NCI-H748 (cell line): ENCODE measurements around the gene MAP10.

Experiments
- DNase-seq: peaks from one replicate; lab custom pipeline; 2025; ENCODE audit not compliant: unreplicated experiment; lab: John Stamatoyannopoulos, UW

Gene MAP10

DNA sequence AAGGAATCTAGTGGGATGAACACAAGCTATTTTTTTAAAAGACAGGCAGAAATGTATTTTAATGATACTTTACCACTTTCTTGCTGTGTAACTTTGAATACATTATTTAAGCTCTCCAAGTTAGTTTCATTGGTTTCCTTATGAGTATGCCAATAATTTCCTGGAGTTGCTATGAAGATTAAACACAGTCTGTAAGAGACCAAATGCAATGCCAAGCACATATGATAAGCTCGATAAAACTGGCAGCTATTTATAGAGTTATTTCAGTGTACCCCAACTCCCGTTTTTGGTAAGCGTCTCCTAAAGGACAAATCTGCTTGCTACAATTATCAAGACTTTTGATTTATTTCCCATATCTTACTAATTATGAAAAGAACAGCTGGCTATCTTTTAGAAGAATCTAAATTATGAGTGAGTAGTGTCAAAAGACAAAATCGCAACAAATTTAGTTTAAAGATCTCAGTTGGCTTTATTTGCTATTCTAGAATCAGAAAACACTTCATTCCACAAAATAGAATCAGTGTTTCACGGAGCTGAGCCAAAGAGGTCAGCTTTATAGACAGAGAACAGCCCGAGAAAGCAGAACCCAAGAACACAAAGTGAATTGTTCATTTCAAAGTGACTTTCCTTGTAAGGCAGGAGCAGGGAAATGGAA, 7.2 kb upstream of the MAP10 start:
- DNase-seq = no peak

DNA sequence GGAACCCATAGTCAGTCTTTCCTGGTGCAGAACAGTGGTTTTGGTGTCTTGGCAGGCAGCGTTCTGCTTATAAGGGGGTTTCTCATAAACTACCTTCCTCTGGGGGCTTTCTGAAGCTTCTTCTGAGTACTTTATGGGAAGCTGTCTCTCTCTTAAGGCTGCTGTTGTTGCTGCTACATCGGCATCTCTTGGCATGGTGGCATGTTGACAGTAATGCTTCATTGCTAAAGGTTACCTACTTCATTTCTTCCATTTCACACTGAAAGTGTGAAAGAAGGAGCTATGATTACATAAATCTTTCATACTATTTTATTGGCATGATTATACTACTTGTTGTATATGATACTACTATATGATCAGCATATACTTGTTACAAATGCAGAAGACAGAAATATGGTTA, 6.3 kb upstream of the MAP10 start:
- DNase-seq = no peak

DNA sequence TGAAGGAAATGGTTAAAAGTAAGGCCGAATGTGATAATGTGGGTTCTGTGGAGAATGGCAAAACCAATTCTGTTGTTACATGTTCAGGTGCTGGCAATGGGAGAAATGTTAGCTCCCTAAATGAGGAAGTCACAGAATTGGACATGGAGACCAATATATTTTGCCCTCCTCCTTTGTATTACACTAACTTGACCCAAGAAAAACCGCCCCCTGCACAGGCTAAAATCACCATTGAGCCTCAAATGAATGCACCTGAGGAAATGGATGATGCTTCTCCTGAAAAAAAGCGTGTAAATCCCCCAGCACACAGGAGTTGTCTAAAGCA, 932 bp downstream of the MAP10 start:
- no peak for DNase-seq

DNA sequence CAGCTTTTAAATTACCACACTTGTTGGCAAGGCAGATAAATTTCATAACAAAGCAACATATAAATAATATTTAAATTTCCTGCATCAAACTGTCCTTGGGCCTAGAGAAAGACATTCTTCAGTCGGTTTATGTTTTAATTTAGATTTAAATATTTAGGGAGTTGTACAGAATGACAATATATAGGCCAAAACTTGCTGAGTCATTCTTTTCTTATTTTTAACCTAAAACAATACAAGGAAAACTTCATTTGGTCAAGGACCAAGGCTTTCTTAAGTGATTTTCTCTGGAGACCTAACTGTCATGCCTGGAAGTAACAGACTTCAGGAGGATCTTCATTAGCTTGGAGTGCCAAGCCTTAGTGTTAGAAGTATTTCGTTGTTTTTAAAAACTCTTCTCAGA, 5.6 kb downstream of the MAP10 start:
- no peak for DNase-seq

DNA sequence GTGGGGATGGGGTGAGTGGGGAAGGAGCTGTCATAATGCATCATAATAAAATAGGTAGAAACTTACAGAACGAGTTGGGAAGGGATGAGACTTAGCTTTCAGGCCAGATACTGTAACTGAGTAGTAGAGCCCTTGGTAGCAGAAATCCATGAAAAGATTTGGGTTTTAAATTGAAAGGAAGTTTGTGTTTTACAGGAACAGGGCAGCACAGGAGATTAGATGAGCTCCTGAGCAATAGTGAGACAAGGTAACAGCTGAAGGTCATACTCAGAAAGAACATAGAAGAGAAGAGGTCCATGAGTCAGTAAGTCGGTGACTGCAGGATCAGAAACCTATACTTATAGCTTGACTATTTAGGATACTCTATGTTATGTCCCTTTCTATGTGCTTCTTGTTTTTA, 7.3 kb downstream of the MAP10 start:
- DNase-seq = no peak

DNA sequence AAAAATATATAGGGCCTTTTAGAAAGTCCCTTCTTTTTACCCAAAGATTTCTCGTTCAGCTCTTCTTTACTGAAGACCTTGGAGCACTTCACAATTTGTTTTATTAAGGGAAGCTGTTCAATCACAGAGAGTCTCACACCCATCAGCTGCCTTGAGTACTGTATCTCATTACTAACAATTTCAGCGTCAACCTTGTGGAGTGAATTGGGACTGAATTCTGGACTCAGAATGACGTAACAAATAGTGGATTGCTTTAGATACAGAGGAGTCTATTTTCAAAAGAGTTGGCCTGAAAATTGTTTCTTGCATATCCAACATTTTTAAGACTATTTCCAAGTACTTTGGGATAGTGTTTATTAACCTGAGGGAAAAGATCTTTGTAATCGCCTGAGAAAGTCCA, 7.9 kb downstream of the MAP10 start:
- no peak for DNase-seq

DNA sequence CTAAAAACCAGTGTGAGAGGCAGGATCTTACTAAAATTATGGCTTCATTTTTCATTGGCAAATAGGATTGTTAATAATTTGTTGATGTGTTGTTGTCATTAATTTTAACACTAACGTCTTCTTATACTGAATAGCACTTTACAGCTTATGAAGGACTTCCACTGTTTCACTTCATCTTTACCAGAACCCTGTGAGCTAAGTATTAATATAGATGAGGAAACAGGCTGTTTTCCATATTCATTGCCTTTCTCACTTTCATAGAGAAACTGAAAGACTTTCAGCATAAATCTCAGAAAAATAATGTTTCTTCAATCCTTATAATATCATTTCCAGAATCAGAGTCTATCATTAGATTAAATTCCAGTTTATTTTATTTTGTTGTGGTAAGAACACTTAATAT, 8.5 kb downstream of the MAP10 start:
- DNase-seq = no peak

DNA sequence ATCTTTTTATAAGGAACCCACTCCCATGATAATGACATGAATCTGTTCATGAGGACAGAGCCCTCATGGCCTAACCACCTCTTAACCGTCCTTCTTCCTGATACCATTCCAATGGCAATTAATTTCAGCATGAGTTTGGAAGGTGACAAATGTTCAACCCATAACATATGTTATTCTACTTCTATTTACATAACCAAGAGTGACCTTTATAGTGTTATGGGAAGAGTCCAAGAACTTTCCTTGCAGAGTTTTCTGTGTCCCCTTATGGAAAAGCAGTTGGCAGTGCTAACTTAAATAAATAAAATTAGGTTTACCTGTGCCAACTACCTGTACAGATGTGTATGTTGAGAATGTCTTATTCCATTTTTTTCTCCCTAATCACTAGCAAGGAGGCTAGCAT, 11.1 kb downstream of the MAP10 start:
- DNase-seq = no peak

DNA sequence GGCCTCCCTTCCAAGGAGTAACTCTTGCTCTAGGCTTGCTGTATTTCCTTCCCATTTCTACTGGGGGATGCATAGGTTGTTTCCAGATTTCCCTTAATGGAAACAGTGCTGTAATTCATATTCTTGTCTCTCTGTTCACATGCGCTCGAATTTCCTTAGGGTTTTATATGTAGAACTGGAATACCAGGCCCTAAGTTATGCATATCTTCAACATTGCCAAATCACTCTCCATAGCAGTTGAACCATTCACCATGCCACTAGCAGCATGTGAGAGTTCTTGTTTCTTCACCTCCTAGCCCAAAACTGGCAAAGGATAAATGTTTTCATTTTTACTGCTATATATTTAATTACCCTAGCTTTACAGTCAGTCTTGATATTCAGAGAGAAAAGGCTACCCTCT, 12.8 kb downstream of the MAP10 start:
- DNase-seq = no peak

DNA sequence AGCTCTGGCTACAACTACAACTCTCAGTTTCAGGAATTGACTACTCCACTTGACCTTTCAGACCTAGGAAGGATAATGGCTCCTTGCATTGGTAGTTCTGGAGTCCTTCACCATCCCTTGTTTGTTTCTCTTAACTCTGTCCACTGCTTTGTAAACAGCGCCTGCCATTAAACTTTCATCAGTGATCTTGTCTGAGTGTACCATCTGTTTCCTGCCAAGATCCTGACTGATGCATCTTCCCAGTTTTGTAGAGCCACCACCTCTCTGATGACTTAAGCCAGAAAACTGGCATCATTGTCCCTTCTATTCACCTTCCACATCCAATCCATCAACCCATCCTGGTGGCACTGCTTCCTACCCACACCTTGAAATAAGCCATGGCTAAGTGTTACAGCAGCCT, 15.2 kb downstream of the MAP10 start:
- DNase-seq = no peak

DNA sequence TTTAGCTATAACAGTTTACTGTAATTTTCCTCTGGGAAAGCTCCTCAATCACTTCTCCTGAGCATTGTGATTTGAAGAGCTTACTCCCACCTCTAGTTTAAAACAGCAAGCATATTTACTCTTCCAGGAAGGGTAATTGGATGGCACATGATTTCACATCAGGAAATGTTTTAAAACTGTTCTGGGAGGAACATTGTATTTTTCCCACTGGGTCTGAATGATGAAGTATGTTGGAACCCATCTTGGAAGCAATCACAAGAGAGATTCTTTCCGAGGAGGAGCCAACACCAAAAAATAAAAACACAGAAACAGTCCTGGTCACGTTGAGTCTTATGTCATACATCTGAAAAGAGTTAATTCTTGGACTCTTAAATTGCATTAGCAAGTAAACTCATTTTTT, 17.3 kb downstream of the MAP10 start:
- DNase-seq = no peak

DNA sequence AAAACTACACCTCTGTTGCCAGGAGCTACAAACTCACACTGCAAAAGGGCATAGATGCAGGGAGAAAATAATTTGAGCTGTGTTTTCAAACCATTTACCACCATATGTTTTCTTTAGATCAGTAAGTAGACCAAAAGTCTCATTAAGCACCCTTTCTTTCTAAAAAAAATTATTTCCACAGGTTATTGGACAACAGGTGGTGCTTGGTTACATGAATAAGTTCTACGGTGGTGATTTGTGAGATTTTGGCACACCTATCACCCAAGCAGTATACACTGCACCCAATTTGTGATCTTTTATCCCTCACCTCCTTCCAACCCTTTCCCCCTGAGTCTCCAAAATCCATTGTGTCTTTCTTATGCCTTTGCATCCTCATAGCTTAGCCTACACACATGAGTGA, 21.1 kb downstream of the MAP10 start:
- DNase-seq = no peak

DNA sequence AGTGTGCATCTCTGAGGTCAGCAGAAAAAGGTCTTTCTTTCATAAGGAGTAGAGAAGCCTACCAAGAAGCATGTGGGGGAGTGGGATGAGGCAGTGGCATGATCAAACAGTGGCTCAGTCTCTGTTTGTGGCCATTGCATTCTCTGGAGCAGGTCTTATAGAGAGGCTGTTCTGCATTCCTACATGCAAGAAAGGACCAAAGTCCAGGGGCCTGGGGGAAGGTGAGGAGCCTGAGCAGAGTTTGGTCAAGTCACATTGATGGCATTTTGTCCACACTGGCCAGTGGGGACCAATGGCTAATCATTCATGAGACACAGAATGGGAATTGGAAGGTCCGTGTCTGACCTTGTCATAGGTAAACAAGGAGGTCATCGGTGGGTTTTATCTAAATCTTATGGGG, 25.4 kb downstream of the MAP10 start:
- no peak for DNase-seq

DNA sequence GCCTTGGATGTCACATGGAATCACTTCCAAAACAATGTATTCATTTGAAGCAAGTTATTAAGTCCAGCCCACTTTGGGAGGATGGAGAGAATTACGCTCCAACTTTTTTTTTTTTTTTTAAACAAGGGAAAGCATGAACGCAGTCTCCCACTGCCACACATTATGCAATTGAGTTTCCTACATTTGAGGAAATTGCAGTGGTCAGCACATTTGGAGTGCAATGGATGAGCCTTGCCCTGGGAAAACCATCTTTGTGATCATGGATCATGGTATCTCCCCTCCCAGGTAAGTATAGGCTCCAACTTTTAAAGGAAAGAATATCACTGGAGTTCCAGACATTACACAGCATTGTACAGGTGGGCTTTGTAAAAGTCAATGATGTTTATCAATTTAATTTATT, 26.7 kb downstream of the MAP10 start:
- DNase-seq = no peak

DNA sequence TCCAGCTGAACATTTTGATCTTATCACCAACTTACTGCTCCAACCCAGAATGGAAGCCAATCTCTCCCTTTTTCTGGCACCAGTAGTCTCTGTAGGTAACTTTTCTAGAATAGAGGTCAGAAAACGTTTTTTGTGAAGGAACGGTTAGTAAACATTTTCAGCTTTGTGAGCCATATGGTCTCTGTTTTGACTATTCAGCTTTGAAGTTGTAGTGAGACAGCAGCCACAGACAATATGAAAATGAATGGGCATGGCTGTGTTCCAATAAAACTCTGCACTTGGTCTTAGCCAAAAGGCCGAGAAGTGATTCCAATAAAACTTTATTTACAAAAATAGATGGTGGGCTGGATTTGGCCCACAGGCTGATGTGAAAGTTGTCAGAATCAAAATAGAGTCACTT, 28.9 kb downstream of the MAP10 start:
- no peak for DNase-seq

DNA sequence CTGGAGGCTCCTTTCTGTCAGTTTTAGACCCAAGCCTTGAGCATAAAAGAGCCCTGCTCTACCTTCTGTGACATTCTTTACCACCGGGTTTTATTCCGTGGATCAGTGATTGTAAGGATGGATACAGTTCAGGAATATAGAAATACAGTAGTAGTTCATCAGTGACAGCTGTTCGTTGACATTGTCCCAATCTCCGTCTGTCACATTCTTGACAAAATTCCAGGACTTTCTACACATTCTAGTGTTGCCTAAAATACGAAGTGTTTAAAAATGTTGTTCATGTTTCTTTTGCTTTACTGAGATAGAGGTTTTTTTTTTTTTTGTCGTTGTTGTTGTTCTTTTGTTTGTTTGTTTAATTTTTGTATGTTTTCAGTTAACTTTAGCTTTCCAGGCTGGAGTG, 29.9 kb downstream of the MAP10 start:
- DNase-seq = no peak

DNA sequence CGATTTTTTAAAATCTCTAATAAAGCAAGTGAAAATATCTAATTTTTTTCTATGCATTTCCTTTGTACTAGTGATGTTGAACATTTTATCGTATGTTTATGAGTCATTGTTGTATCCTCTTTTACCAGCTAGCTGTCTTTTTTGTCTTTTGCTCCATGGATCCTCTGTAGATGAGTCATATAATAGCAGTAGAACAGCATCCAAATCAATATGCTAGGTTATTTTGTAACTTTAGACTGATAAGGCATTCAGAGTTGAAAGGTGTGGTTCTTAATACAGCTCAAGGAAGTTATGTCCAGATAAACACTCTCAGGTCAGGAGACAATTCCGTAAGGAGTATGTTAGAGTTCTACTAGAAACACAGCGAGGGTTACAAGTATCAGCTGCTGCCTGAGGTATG, 31.9 kb downstream of the MAP10 start:
- DNase-seq = no peak

DNA sequence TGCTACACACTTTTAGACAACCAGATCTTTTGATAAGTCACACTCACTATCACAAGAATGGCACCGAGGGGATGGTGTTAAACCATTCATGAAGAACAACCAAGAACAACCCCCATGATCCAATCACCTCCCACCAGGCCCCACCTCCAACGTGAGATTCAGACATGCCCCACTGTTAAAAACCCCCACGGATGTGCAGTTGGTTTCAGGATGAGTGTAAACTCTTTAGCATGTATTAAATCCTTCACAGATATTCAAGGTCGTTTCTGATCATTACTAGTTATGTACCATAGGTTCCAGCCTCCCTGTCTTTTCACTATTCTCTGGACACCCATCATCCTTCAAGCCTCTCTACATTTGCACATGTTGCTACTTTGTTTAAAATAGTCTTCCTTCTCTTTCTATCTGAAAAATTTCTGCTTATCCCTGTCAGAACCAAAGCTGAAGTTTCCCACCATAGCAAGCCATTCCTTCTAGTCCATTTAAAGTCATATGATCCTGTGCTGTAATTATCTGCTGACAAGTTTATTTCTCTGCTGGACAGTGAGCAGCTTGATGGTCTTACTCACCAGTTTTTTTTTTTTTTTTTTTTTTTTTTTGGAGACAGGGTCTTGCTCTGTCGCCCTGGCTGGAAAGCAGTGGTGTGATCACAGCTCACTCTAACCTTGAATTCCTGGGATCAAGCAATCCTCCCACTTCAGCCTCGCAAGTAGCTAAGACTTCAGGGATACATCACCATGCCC, 36.8 kb downstream of the MAP10 start:
- no peak for DNase-seq

DNA sequence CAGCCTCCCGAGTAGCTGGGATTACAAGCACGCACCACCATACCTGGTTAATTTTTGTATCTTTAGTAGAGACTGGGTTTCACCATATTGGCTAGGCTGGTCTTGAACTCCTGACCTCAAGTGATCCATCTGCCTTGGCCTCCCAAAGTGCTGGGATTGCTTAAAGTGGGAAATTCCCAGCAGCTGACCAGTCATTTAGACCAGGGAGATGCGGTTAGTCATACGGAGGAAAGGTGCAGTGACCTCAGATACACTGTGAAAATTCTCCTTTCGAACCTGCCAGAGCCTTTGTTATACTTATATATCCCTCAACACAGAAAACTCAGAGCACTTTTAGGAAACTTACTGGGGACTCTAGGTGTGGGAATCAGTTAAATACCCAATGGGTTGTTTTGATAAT, 39.6 kb downstream of the MAP10 start:
- DNase-seq = no peak

DNA sequence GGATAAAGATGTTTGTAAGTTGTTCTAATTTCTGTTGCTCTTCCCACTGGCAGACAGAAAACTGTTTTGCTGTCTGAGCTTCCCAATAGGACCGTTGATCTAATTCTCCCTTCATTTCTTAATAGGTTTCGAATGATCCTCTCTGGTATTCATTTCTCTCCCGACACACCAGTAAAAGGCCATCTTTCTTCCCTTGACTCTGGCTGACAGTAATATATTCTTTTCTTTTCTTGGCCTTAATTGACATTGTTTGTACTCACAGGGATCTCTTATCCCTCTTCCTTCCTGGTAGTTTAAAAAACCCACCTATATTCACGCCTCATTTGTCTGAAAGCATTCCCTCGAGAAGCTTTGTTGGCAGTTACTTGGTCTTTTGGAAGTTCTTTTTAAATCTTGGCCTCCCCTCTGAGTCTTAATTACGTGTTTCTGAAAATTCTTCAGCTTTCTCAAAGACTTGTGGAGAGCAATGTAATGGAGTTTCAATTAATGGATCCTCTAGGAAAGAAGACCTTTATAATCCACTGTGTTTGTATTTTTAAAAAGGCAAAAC, 40.3 kb downstream of the MAP10 start:
- DNase-seq = no peak

DNA sequence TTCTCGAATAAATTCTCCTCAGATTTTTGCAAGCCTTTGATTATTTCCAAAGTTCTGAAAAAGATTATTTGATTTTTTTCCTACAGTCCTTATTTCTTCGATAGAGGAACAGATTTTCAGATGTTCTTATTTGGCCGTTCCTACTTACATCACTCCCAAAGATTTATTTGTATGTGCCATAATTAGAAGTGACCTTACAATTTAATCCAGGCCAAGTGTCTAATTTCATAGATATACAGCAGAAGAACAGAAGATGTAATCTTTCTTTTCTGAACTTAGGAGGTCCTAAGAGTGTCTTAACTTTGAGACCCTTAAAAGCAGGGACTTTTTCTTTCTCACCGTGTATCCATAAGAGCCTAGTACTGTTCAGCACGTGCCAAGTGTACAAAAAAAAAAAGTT, 46.3 kb downstream of the MAP10 start:
- no peak for DNase-seq

DNA sequence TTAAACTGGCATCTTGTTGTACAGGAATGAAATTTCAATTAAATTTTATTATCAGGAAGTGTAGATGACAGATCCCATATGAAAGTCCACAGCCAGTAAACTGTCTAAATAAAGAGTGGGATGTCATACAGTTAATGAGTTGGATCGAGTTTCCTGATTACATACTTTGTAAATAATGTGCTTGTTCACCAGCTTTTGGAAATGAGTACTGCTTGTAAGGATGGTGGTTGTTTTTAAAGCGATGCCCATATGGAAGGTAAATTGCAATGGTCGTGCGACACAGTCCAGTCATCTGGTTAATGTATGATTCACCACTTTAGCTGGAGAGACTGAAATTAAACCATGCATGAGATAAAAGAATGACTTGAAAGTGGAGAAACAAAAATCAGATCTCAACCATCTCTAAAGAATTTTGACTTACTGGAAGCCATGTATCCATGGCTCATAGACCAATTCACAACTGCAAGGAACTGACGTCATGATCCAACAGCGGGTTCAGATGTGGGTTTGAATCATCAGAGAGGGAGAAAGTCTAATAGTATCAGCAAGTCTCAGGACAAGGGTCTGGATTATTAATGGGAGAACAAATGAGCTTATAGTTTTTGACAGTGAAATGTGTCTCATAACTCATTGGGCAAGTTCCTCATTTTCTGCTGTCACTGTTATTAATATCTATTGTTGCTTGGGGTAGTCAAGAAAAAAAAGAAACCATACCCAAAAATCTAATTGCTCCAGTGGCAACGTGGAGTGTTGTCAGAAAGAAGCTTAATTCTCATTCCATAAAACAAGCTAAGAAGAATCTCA, 49.0 kb downstream of the MAP10 start:
- DNase-seq = peak; percentile 45
